C4-2B (cell line): ENCODE results near the gene WSCD1.

Experiments used
- H3K27ac ChIP-seq: fragments of 450-650 bp; 2 replicates; pipeline ENCODE4 v1.5.1; 2017
- CTCF ChIP-seq: fragments of 450-650 bp; conservative IDR thresholded peaks from 2 replicates; pipeline ENCODE4 v1.5.1; 2017; ENCODE audit warnings: mild to moderate bottlenecking
- ZFX ChIP-seq: fragments of 450-650 bp; IDR thresholded peaks from 2 replicates; pipeline ENCODE4 v1.6.1; 2017

WSCD1 gene

GRCh38 chr17:6107791-6108190 is 37.6 kb downstream of the WSCD1 start:
- no peak overlapping the region for H3K27ac ChIP-seq
- TF ChIP-seq ZFX, result no peak
- no peak for TF ChIP-seq CTCF

- TF ChIP-seq ZFX, result no peak
- no peak for TF ChIP-seq CTCF
- no peak overlapping the region for H3K27ac ChIP-seq
These were observed 38.2 kb downstream of the WSCD1 start for GRCh38 chr17:6108382-6108781.

- TF ChIP-seq ZFX (no peak), CTCF (no peak)
- no peak overlapping the region for H3K27ac ChIP-seq
These were observed 38.8 kb downstream of the WSCD1 start for GRCh38 chr17:6108987-6109386.

- TF ChIP-seq CTCF (no peak), ZFX (no peak)
These were observed 39.4 kb downstream of the WSCD1 start for GRCh38 chr17:6109536-6109935.

GRCh38 chr17:6110088-6110487 is 39.9 kb downstream of the WSCD1 start:
- H3K27ac ChIP-seq, result no peak overlapping the region
- TF ChIP-seq CTCF (no peak), ZFX (no peak)

More at GRCh38 chr17:6109536-6109935, 39.4 kb downstream of the WSCD1 start:
- no peak overlapping the region for H3K27ac ChIP-seq

- TF ChIP-seq ZFX, result no peak
- H3K27ac ChIP-seq, result no peak overlapping the region
These were observed 40.4 kb downstream of the WSCD1 start for GRCh38 chr17:6110592-6110991.

- TF ChIP-seq CTCF, result no peak
- no peak overlapping the region for H3K27ac ChIP-seq
These were observed 50.2 kb downstream of the WSCD1 start for GRCh38 chr17:6120351-6120750.

GRCh38 chr17:6124856-6125255 is 54.7 kb downstream of the WSCD1 start:
- TF ChIP-seq ZFX (no peak), CTCF (no peak)
- no peak overlapping the region for H3K27ac ChIP-seq
